Measurements from ENCODE around the gene OTUD1. TPM values are rescaled to one million over a fixed set of nuclear protein-coding genes. Genes with fewer than 3 reads are reported as not detected.

The OTUD1 gene
- polyA plus RNA-seq, 3 donors, result 18.8 to 81.0 (median 24.5) TPM

- Histone ChIP-seq H3K4me1 (ENCODE audit: control insufficient read depth in 1 of 2, insufficient read depth in 2 of 2, low read length in 2 of 2) (peaks cover 53 to 75% of the 10 kb centered on the region in 2 donors), H3K4me2 (replicated peaks; ENCODE audit: extremely low read depth, low read length, poor library complexity, severe bottlenecking) (peak overlapping the region; percentile 72), H3K4me3 (replicated peaks in 1 of 3; ENCODE audit: low read depth in 2 of 3, low read length in 3 of 3) (peak overlapping the region; percentile 31 to 68 (median 32)), H3K79me2 (ENCODE audit: insufficient read depth, low read length) (peaks cover 23% of the 10 kb centered on the region), H3K27me3 (ENCODE audit: control insufficient read depth in 2 of 2, insufficient read depth in 2 of 2, low read length in 2 of 2) (no peaks in the 10 kb centered on the region), H3K9me3 (replicated peaks in 1 of 2; ENCODE audit: control insufficient read depth in 1 of 2, insufficient read depth in 1 of 2, low read length in 2 of 2) (no peaks in the 10 kb centered on the region), H3K27ac (ENCODE audit: low read depth in 1 of 2, low read length in 2 of 2) (peak overlapping the region; percentile 43 to 87), H4K20me1 (ENCODE audit: insufficient read depth, low read length) (peaks cover 32% of the 10 kb centered on the region), H2AFZ (ENCODE audit: insufficient read depth, low read depth, low read length, poor library complexity, severe bottlenecking) (peak overlapping the region; percentile 34), H3K9ac (ENCODE audit: insufficient read depth, low read length, poor library complexity, severe bottlenecking) (peak overlapping the region; percentile 92), H3K36me3 (replicated peaks in 1 of 2; ENCODE audit: control insufficient read depth in 1 of 2, insufficient read depth in 2 of 2, low read length in 2 of 2) (peaks cover under 1 to 3% of the 10 kb centered on the region in 2 donors)
- Mint-ChIP-seq H3K4me1 (peaks cover 69% of the 10 kb centered on the region), H3K27ac (peak overlapping the region; percentile 88 to 98 (median 95)), H3K36me3 (peaks cover 18 to 29% of the 10 kb centered on the region in 2 donors), H3K27me3 (ENCODE audit: low read depth in 3 of 3) (peaks cover 0 to 3% (median 0%) of the 10 kb centered on the region in 3 donors), H3K9me3 (peaks cover 0 to 5% (median 2%) of the 10 kb centered on the region in 7 donors), H3K4me3 (peak overlapping the region; percentile 79 to 88)
- intact Hi-C loops (cut with micrococcal nuclease), result loop anchor here in 1 of 2 donors (2.0 to 5.0 kb wide), 2 partner anchors 25 to 106 kb away; no protein-coding TSS in a partner anchor
- 99% methylated on average over 12 of the region's 20 CpGs for WGBS (ENCODE audit: insufficient coverage)
- TF ChIP-seq CTCF (IDR thresholded peaks at IDR 0.05), result no peak
- no peak for DNase-seq
These were observed 820 bp upstream of the OTUD1 start for GRCh38 chr10:23437963-23438546.

GRCh38 chr10:23439452-23439960, 631 bp downstream of the OTUD1 start:
- WGBS (ENCODE audit: insufficient coverage), result 0% methylated on average over 80 of the region's 80 CpGs
- no peak for TF ChIP-seq CTCF (IDR thresholded peaks at IDR 0.05)
- peak overlapping the region; percentile 43 to 87 for H3K27ac ChIP-seq (ENCODE audit: low read depth in 1 of 2, low read length in 2 of 2)
- H3K9ac ChIP-seq (ENCODE audit: insufficient read depth, low read length, poor library complexity, severe bottlenecking), result peak overlapping the region; percentile 92
- no peak overlapping the region for H2AFZ ChIP-seq (ENCODE audit: insufficient read depth, low read depth, low read length, poor library complexity, severe bottlenecking)
- H4K20me1 ChIP-seq (ENCODE audit: insufficient read depth, low read length), result peaks cover 46% of the 10 kb centered on the region
- peaks cover 9 to 16% of the 10 kb centered on the region in 2 donors for H3K36me3 ChIP-seq (replicated peaks in 1 of 2; ENCODE audit: control insufficient read depth in 1 of 2, insufficient read depth in 2 of 2, low read length in 2 of 2)
- peaks cover 0 to 5% (median 2%) of the 10 kb centered on the region in 7 donors for H3K9me3 Mint-ChIP-seq
- H3K4me2 ChIP-seq (replicated peaks; ENCODE audit: extremely low read depth, low read length, poor library complexity, severe bottlenecking), result peak overlapping the region; percentile 92
- intact Hi-C loops (cut with micrococcal nuclease), result loop anchor here in 1 of 2 donors (2.0 to 5.0 kb wide), 2 partner anchors 27 to 107 kb away; no protein-coding TSS in a partner anchor
- peak overlapping the region; percentile 96 to 99 for H3K4me3 Mint-ChIP-seq
- H3K36me3 Mint-ChIP-seq, result peaks cover 29 to 42% of the 10 kb centered on the region in 2 donors
- H3K27me3 Mint-ChIP-seq (ENCODE audit: low read depth in 3 of 3), result peaks cover 0 to 3% (median 0%) of the 10 kb centered on the region in 3 donors
- peaks cover 43 to 64% of the 10 kb centered on the region in 2 donors for H3K4me1 ChIP-seq (ENCODE audit: control insufficient read depth in 1 of 2, insufficient read depth in 2 of 2, low read length in 2 of 2)
- no peaks in the 10 kb centered on the region for H3K27me3 ChIP-seq (ENCODE audit: control insufficient read depth in 2 of 2, insufficient read depth in 2 of 2, low read length in 2 of 2)
- peaks cover 32% of the 10 kb centered on the region for H3K79me2 ChIP-seq (ENCODE audit: insufficient read depth, low read length)
- peaks cover 66% of the 10 kb centered on the region for H3K4me1 Mint-ChIP-seq
- DNase-seq, result no peak
- peak overlapping the region; percentile 93 to 99 (median 94) for H3K4me3 ChIP-seq (replicated peaks in 1 of 3; ENCODE audit: low read depth in 2 of 3, low read length in 3 of 3)
- H3K9me3 ChIP-seq (replicated peaks in 1 of 2; ENCODE audit: control insufficient read depth in 1 of 2, insufficient read depth in 1 of 2, low read length in 2 of 2), result no peaks in the 10 kb centered on the region
- peak overlapping the region in 2 of 7 donors; percentile 49 to 81 for H3K27ac Mint-ChIP-seq
